Sigmoid colon (tissue), 4 donors: ENCODE data around the gene HOXA13.

ENCODE experiments used
- POLR2AphosphoS5 ChIP-seq, 4 donors: sonication (generic); formaldehyde crosslinking; IDR thresholded peaks; one replicate each; pipeline ENCODE4 v1.6.1; 2017; ENCODE audit warnings: antibody characterized with exemption in 4 of 4
- TF ChIP-seq, protein P1 (sequence below), 4 experiments: fragments of 450-650 bp in 3 of 4; fragments of 200-600 bp in 1 of 4; IDR thresholded peaks; one replicate each; pipeline ENCODE4 v1.5.1; 2016 to 2019; ENCODE audit warnings: antibody characterized with exemption in 4 of 4, mild to moderate bottlenecking in 3 of 4, moderate library complexity in 2 of 4

GRCh38 chr7:27167916-27168264, 32.0 kb downstream of the HOXA13 start:
- TF ChIP-seq, protein P1, sequence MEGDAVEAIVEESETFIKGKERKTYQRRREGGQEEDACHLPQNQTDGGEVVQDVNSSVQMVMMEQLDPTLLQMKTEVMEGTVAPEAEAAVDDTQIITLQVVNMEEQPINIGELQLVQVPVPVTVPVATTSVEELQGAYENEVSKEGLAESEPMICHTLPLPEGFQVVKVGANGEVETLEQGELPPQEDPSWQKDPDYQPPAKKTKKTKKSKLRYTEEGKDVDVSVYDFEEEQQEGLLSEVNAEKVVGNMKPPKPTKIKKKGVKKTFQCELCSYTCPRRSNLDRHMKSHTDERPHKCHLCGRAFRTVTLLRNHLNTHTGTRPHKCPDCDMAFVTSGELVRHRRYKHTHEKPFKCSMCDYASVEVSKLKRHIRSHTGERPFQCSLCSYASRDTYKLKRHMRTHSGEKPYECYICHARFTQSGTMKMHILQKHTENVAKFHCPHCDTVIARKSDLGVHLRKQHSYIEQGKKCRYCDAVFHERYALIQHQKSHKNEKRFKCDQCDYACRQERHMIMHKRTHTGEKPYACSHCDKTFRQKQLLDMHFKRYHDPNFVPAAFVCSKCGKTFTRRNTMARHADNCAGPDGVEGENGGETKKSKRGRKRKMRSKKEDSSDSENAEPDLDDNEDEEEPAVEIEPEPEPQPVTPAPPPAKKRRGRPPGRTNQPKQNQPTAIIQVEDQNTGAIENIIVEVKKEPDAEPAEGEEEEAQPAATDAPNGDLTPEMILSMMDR (IDR thresholded peaks at IDR 0.05), result no peak
- no peak for TF ChIP-seq POLR2AphosphoS5 (IDR thresholded peaks at IDR 0.05)
